GM18526 (cell line): ENCODE measurements around the gene FAM3C.

Experiments
- POLR2A ChIP-seq: IDR thresholded peaks from 3 replicates; pipeline ENCODE4 v1.6.1; 2011; ENCODE audit not compliant: insufficient read length; ENCODE audit errors: extremely low read depth

FAM3C gene

DNA sequence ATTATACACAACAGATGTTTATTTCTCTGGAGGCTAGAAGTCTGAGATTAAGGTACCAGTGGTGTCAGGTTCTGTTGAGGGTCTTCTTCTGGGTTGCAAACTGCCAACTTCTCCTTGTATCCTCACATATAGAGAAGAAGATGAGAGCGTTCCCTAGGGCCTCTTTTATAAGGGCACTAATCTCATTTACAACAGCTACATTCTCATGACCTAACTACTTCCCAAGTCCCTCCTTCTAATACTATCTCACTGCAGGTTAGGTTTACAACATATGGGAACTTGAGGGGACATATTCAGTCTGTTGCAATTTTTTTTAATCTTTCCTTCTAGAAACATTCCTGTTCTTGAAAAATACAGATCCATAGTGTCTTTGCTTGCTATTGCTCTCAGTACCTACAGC, 18.3 kb upstream of the FAM3C start:
- TF ChIP-seq POLR2A: no peak

DNA sequence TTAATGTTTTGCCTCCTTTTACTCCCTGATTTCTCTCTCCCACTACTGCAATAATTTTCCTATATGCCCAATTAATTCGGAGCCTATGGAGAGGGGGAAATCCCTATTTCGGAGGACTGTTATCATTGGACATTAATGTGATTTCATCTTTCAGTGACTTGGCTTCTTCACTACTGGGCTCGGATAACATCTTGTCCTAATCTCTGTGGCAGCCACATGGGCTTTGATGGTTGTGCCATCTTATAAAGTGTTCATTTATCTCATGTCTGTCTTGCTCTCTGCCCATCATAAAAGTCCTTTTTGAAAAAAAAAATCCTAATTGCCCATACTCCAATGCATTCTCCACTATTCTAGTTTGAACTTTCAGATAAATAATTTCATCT, 15.5 kb upstream of the FAM3C start:
- TF ChIP-seq POLR2A: no peak

DNA sequence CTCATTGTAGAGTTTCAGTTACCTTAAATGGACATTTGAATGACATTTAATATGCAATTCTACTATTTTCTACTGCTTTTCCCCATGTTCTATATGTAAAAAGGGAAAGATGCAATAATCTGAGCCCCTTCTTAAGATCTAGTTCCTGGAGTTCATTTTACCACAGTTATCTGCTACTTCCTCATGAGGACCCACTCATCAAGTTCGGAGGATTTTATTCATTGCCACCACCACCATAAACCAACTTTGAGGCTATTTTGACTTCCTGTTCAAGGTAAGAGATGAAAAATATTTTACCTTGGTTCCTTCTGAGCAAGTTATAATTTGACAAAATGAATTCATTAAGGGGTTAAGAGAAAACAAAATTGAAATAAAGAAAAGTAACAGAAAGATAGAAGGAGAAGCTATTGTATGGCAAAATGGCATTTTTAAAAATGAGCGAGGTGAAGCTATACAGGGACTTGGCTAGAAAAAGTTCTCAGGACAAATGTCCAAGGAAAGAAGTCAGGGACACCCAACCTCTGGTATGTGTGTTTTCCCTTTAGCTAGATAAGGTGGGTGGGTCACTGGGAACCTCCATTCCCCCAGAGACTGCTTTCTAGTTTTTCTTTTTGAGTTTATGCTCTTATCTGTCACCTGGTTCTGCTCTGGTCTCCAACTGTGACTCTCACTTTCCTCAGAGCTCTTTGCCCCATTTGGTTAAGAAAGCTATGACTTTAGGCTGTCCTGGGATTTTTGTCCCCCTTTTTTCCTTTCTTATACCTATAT, 14.9 kb upstream of the FAM3C start:
- no peak for TF ChIP-seq POLR2A

DNA sequence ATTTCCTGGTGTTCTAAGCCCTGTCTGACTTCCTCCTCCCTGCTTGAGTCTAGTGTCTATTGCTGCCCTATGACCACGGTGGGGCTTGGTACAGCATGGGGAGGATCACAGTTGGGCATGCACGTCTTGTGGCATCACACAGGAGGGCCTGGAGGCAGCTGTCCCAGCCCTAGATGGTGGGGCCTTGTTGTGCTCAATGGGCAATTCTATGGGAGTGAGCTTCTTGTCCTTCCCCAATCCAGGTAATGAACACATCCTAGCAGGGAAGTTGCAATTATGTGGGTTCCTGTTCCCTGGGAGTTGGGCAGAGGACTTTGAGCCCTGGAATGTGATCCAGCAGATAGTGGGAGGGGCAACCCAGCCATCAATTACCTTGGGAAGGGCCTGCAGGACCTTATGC, 10.8 kb upstream of the FAM3C start:
- TF ChIP-seq POLR2A: no peak

DNA sequence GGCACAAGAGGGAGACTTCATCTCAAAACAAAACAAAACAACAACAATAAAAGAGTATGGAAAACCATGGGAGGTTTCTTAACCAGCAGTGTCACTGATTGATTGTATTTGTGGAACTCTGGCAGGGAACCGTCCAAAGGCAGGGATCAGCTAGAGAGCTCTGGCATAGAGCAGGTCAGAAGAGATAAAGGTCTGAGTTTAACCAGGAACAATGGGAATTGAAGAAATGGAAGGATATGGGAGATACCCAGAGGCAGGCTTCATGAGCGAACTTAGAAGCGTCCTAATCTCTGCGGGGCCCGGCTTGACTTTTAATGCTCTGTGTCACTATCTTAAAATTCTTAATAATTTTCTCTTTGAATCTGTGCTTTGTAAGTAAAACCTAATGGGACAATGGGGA, 10.4 kb upstream of the FAM3C start:
- no peak for TF ChIP-seq POLR2A

DNA sequence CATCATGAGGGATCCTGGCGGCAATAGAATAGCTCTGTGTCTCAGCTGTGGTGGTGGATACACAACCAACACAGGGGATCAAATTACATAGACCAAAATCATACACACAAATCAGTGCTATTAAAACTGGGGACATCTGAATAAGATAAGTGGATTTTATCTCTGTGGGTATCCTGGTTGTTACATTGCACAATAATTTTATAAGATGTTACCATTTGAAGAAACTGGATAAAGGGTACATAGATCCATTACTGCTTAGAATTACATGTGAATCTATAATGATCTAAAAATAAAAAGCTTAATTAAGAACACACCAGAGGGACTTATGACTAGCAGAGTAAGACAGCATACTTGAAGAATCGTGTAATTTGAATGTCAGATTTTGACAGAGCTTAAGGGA, 8.2 kb upstream of the FAM3C start:
- no peak for TF ChIP-seq POLR2A

DNA sequence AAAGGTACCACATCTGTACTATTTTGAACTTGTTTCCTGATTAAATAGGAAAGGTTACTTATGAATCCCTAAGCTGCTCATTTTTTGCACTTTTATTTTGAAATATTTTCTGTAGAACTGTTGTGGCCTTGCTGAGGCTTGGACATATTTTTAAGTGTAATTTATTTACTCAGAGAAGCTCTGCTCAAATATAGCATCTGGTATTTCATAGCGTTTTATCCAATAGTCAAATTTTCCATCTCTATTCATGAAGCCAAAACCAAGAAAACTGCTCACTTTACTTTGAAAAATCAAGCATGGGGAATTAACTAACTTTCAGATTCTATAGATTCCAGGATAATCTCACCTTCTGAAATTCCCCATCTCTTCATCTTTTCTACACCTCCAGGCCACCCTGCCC, 6.6 kb upstream of the FAM3C start:
- TF ChIP-seq POLR2A: no peak

DNA sequence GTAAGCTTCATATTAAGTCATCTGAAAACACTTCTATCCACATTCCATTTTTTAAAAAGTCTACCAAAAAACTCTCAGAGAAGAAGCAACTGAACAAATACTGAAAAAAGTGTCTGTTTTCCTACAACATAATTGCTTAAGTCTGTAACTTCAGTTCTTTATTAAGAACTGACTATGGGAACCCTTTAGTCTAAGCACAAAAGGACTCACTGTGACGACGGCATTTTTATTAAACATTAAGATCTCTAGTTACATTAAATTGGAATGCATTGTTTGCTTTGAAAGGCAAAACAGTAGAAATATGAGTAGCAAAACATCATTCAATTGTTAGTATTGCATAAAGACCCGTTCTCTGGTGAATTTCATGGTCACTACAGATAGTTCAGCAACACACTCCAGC, 5.8 kb upstream of the FAM3C start:
- no peak for TF ChIP-seq POLR2A

DNA sequence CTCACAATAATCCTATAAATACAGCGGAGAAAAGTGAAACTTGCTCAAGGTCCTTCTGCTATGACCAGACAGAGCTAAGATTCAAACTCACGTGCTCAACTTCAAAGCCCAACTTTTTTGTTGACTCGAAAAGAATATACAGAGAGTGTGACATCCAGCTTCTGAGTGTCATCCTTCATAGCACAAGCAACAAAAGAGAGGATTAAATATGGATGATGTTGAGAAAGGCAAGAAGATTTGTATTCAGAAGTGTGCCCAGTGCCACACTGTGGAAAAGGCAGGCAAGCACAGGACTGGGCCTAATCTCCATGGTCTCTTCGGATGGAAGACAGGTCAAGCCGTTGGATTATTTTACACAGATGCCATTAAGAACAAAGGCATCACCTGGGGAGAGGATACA, 2.1 kb upstream of the FAM3C start:
- TF ChIP-seq POLR2A: no peak

DNA sequence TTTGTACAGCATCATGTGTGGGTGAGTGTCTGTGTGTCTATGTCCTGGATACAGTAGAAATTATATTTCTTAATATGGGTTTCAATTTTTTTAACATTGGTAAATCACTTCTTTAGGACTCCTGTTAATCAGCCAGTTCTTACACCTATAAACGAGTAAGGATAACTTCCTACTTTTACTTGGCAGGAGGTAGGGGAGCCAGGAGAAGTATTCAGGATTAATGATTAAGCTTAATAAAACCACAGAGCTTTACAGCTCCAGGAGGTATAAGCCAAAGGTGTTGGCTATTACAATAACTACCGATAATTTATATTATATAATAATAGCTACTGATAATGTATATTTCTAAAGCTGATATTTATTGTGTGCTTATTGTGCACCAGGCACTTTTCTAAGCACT, 1.7 kb upstream of the FAM3C start:
- no peak for TF ChIP-seq POLR2A

DNA sequence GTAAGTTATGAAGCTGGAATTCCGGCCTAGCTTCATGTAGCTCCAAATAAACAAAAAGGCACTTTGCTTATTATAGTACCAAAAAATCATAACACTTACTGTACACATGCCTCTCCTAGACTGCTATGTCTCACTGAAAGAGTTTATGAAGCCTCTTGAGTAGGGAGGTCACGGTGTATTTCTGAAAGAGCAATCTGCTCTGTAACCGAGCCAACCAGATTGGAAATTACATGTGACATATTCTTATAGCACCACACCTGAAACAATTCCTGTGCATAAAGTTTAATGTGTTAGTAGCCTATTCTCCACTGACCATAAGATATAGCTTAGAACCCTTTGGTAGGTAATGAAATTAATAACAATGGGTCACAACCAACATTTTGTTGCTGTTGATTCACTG, 1.3 kb upstream of the FAM3C start:
- no peak for TF ChIP-seq POLR2A

DNA sequence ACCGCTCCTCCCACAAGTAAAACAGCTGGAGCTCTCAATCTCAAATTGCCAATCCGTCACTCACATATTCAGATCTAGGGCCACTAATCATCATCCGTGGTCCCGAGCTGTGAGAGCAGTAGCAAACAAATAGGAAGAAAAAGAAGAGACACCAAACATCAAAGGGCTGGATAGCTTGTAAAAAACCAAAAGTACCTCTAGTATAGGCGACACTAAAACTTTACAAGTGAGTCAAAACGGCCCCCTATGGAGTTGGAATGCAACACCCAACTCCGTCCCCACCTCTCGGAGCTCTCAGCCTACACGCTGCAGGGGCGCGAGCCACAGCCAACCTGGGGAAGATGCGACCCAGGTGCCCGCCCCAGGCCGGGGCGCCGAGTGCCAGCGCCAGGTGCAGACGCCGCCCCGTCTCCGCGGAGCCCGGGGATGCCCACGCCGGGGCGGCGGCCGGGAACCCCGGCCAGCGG, 581 bp downstream of the FAM3C start:
- no peak for TF ChIP-seq POLR2A

DNA sequence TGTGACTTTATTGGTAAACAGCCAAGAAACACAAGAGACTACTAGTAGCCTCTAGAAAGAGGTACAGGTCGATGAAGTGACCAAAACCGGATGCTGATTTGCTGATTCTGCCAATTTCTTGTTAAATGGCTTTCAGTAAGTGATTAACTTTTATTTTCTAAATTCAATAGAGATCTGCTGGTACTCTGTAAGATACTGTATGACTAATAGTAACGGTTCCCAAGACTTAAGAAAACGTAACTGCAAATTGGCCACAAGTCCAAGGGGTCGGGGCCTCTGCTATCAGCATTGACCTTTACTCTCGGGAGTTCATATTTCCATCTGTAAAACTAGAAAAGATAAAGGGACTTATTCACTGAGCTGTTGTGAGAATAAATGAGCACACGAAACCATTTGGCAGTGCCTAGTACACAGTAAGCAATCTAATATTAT, 1.4 kb downstream of the FAM3C start:
- TF ChIP-seq POLR2A: no peak

DNA sequence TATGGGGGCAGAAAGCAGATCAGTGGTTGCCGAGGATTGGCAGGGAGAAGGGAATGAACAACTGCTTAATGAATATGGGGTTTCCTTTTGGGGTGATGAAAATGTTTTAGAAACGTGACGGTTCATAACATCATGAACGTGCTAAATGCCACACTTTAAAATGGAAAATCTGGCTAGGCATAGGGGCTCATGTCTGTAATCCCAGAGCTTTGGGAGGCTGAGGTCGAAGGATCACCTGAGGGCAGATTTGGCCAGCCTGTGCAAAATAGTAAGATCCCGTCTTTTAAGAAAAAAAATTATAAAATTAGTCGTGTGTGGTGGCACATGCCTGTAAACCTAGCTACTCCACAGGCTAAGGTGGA, 3.1 kb downstream of the FAM3C start:
- no peak for TF ChIP-seq POLR2A

DNA sequence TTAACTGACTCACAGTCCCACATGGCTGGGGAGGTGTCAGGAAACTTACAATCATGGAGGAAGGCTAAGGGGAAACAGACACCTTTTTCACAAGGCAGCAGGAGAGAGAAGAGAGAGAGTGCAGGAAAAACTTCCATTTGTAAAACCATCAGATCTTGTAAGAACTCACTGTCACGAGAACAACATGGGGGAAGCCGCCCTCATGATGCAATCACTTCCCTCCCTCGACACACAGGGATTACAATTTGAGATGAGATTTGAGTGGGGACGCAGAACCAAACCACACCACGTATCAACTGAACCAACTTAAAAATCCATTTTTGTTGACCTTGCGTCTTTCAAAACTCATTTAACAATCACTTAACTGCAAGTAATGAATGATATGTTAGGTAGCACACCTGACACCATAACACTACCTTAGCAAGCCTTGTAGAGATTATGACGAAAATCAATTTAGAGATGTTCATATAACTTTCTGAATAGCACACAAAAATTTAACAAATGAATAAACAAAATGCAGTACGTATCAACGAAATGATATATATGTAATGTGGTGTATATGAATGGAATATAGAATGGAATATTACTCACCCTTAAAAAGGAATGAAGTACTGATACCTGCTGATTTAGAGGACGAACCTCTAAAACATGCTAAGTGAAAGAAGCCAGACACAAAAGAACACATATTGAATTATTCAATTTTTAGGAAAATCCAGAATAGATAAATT, 3.7 kb downstream of the FAM3C start:
- no peak for TF ChIP-seq POLR2A

DNA sequence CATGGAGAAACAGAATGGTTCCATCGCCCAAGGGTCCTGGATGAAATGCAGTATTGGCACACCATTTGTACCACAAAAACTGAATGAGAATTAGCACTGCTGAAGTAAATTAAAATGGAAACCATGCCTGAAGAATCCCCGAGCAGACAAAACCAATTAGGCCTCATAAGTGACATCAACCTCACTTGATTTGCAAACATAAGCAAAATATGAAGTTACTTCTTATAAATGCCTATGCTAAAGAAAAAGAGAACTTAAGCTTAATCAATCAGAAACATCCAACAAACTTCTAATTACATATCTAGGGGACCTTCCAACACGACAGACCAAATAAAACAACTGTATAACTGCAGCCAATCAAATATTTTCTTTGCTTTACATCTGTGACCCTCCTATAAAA, 4.4 kb downstream of the FAM3C start:
- TF ChIP-seq POLR2A: no peak

DNA sequence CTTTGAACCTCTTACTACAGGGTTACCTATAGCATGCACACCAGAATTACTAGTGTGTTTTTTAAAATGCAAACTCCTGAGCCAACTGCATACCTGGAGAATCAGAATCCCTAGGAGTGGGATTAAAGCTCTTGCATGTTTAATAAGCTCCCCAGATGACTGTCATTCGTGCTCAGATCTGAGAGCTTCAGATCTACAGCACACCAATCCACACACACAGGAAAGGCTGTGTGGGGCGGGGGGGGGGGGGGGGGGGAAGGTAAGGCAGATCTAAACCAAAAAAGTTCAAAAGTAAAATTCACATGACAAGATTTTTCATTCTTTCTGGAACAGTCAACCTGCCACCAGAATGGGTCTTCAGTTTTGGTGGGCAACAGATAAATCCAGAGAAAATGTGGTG, 5.5 kb downstream of the FAM3C start:
- no peak for TF ChIP-seq POLR2A

DNA sequence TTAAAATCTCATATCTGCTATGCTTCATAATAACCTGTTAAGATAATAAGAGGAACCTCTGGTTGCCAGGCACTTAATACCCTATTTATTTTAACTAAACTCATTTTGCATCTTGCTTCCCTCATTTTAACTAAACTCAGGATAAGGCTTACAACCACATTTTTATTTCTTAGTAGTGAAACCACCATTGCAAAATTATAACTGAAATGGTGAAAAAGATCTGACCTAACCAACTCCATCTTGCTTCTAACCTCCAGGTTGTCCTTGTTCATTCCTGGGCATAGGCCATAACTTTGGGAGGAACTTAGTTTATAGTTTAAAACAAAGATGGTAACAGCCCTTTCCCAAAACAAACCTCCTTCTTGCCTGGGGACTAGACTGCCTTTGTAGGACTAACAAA, 6.0 kb downstream of the FAM3C start:
- no peak for TF ChIP-seq POLR2A

DNA sequence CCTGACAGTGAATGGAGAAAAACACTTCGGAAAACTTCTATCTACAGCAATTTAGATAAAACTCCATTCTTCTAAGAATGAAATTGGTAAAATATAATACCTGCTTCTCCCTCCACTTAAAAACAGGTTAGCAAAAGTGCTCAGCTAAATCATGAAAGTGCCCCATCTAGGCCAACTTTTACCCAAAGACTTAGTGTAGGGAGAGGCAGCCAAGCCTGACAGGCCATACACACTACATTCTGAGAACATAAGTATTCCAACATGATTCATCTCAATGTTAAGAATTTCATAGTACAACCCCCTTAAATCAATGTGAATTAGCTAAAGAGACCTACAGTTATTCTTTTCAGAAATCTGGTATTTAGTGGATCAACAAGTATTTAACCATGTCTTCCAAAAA, 7.2 kb downstream of the FAM3C start:
- TF ChIP-seq POLR2A: no peak
